A673 (cell line): Measurements from ENCODE around the gene SAMHD1.

Experiments used
- CTCF ChIP-seq: fragments of 300-800, 200-600 bp; sonication (generic); conservative IDR thresholded peaks from 2 replicates; pipeline ENCODE4 v1.5.1; 2017; ENCODE audit warnings: low read depth, mild to moderate bottlenecking, antibody characterized with exemption, low read length, moderate library complexity, mixed read lengths
- EZH2 ChIP-seq: fragments of 200-600 bp; sonication (generic); IDR thresholded peaks from 2 replicates; pipeline ENCODE4 v1.6.1; 2017; ENCODE audit warnings: borderline replicate concordance, low read depth, mild to moderate bottlenecking, mixed read lengths, antibody characterized with exemption, low read length; ENCODE audit not compliant: poor library complexity, severe bottlenecking

GRCh38 chr20:36861625-36861874 lies 90.0 kb downstream of the SAMHD1 start:
- TF ChIP-seq EZH2 (no peak), CTCF (no peak)
